COLO668 (cell line): ENCODE measurements around the gene CYP27A1.

ENCODE experiments used
- DNase-seq: peaks from one replicate; lab custom pipeline; 2025; ENCODE audit not compliant: unreplicated experiment; lab: John Stamatoyannopoulos, UW

The CYP27A1 gene

GRCh38 chr2:218809515-218809914 is 27.6 kb downstream of the CYP27A1 start:
- DNase-seq = no peak

- DNase-seq = no peak
Observed at GRCh38 chr2:218810256-218810655, 28.3 kb downstream of the CYP27A1 start.

- DNase-seq = no peak
Observed at GRCh38 chr2:218811382-218811781, 29.4 kb downstream of the CYP27A1 start.

- DNase-seq = no peak
Observed at GRCh38 chr2:218812096-218812815, 30.3 kb downstream of the CYP27A1 start.

GRCh38 chr2:218812861-218813260 is 30.9 kb downstream of the CYP27A1 start:
- no peak for DNase-seq

GRCh38 chr2:218813771-218814460 is 32.0 kb downstream of the CYP27A1 start:
- no peak for DNase-seq

- DNase-seq = no peak
Observed at GRCh38 chr2:218814540-218815243, 32.7 kb downstream of the CYP27A1 start.

- DNase-seq = no peak
Observed at GRCh38 chr2:218815244-218815637, 33.3 kb downstream of the CYP27A1 start.

- no peak for DNase-seq
Observed at GRCh38 chr2:218815649-218816048, 33.7 kb downstream of the CYP27A1 start.

- DNase-seq = no peak
Observed at GRCh38 chr2:218816561-218817011, 34.6 kb downstream of the CYP27A1 start.

GRCh38 chr2:218819093-218819492 is 37.1 kb downstream of the CYP27A1 start:
- DNase-seq = no peak

GRCh38 chr2:218820746-218821369 is 38.9 kb downstream of the CYP27A1 start:
- DNase-seq = no peak

GRCh38 chr2:218821605-218822211 is 39.8 kb downstream of the CYP27A1 start:
- no peak for DNase-seq

- DNase-seq = no peak
Observed at GRCh38 chr2:218822622-218823021, 40.7 kb downstream of the CYP27A1 start.

GRCh38 chr2:218823196-218823855 is 41.4 kb downstream of the CYP27A1 start:
- DNase-seq = no peak

- no peak for DNase-seq
Observed at GRCh38 chr2:218824004-218824403, 42.1 kb downstream of the CYP27A1 start.

GRCh38 chr2:218826791-218827190 is 44.8 kb downstream of the CYP27A1 start:
- no peak for DNase-seq

- DNase-seq = no peak
Observed at GRCh38 chr2:218827701-218828476, 45.9 kb downstream of the CYP27A1 start.

GRCh38 chr2:218828477-218828778 is 46.5 kb downstream of the CYP27A1 start:
- no peak for DNase-seq

GRCh38 chr2:218829868-218830451 is 48.0 kb downstream of the CYP27A1 start:
- peak; percentile 88 for DNase-seq
